T47D (cell line): ENCODE measurements around the gene HARS1.
A peak's percentile ranks its signal among the peaks of the same experiment; 100 is the strongest.
"Not testable (repeated sequence)": the region's sequence is repeated elsewhere in the genome, so short reads cannot be mapped to it uniquely, and the experiment has no call there.

ENCODE experiments used
- DNase-seq, 2 experiments: peaks; one replicate each; pipeline versions ENCODE4 v3.0.0 to v3.0.0-alpha.2; 2011 to 2012; ENCODE audit warnings: low read depth in 1 of 2, low spot score in 1 of 2
- JUND ChIP-seq: IDR thresholded peaks from 2 replicates; pipeline ENCODE4 v1.6.1; 2012; ENCODE audit warnings: low read depth
- in situ Hi-C: cut with HindIII; loops from 2 replicates; pipeline ENCODE4 v1.10.0; 2016; ENCODE audit warnings: low sequenced_read_pairs, low pct_unique_long_range_greater_than_20kb

HARS1 gene

GRCh38 chr5:140664359-140665119 is 26.6 kb downstream of the HARS1 start, which contains the start of gene WDR55:
TSS of gene WDR55 (plus strand) at chr5:140664904. CDS start at chr5:140664913, 9 bp downstream.
- peak; percentile 95 to 99 for DNase-seq
- TF ChIP-seq JUND: peak; percentile 19; the same call in 1 of the 2 replicates
- in situ Hi-C loops: no loop called here

GRCh38 chr5:140664030-140664358 is 27.2 kb downstream of the HARS1 start:
- in situ Hi-C loops: no loop called here
- DNase-seq: no peak
- TF ChIP-seq JUND: no peak

- DNase-seq, in situ Hi-C loops: not testable (repeated sequence)
These were observed 30.8 kb downstream of the HARS1 start for GRCh38 chr5:140660371-140660770.

GRCh38 chr5:140658870-140659269 is 32.3 kb downstream of the HARS1 start:
- no peak for TF ChIP-seq JUND
- in situ Hi-C loops: no loop called here
- no peak for DNase-seq

GRCh38 chr5:140647042-140647419 is 44.1 kb downstream of the HARS1 start:
- in situ Hi-C loops: no loop called here
- DNase-seq: no peak
- TF ChIP-seq JUND: no peak

GRCh38 chr5:140642718-140643117 is 48.5 kb downstream of the HARS1 start:
- TF ChIP-seq JUND: no peak
- no peak for DNase-seq
- in situ Hi-C loops: no loop called here

- TF ChIP-seq JUND: no peak
- no peak for DNase-seq
- in situ Hi-C loops: no loop called here
These were observed 49.5 kb downstream of the HARS1 start for GRCh38 chr5:140641716-140642115.

- in situ Hi-C loops: no loop called here
- no peak for TF ChIP-seq JUND
- DNase-seq: peak; percentile 95 to 96
These were observed 51.8 kb downstream of the HARS1 start, which contains the start of gene TMCO6 for GRCh38 chr5:140639148-140639981. TSS of gene TMCO6 (plus strand) at chr5:140639451. CDS start at chr5:140639528, 77 bp downstream.

GRCh38 chr5:140638898-140639147 is 52.3 kb downstream of the HARS1 start:
- in situ Hi-C loops: not testable (repeated sequence)

GRCh38 chr5:140637371-140638100 is 53.6 kb downstream of the HARS1 start:
- no peak for TF ChIP-seq JUND
- no peak for DNase-seq
- in situ Hi-C loops: no loop called here

More at GRCh38 chr5:140638898-140639147, 52.3 kb downstream of the HARS1 start:
- DNase-seq: not testable (repeated sequence)

- in situ Hi-C loops: no loop called here
- no peak for TF ChIP-seq JUND
- no peak for DNase-seq
These were observed 55.6 kb downstream of the HARS1 start for GRCh38 chr5:140635291-140636257.

GRCh38 chr5:140634103-140634502 is 57.1 kb downstream of the HARS1 start:
- TF ChIP-seq JUND: no peak
- in situ Hi-C loops: no loop called here
- DNase-seq: no peak
